ENCODE measurements around the gene CTCF.

CTCF gene

GRCh38 chr16:67548265-67549126 is 13.8 kb upstream of the CTCF start:
- DNase-seq, result peak in 2 of 4 experiments; percentile 51 to 54

DNA sequence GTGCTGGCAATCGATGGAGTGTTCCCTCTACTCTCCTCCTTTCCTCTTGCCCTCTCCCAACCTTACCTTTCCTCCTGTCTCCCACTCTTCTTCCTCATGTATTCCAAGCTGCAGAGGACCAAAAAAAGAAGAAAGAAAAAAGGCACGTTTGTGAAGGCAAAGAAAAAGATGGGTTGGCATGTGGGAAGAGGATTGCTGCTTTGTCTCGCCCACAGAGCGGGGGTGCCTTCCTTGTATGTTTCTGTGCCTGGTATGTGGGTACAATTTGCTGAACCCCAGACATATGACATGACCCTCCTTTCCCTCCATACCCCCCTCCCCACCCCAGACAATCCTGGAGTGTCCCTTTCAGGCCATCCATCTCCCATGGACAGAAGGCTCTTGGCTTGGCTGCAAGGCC is 13.1 kb upstream of the CTCF start:
- DNase-seq, result no peak

DNA sequence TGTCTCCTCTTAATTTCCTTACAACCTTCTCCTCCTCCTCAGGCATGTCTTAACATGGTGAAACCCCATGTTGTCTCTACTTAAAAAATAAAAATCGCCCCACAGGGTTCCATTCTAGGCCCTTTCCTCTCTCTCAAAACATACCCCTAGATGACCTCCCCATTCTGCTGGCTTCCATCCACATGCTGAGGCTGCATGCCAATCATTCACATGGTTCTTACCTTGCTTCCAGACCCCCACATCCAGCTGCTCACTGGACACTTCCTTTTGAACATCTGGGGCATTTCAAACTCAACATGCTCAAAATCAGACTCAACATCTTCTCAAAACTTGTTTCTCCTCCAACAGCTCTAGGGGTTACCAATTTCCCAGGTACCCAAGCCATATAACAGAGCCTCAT is 12.4 kb upstream of the CTCF start:
- DNase-seq, result no peak

DNA sequence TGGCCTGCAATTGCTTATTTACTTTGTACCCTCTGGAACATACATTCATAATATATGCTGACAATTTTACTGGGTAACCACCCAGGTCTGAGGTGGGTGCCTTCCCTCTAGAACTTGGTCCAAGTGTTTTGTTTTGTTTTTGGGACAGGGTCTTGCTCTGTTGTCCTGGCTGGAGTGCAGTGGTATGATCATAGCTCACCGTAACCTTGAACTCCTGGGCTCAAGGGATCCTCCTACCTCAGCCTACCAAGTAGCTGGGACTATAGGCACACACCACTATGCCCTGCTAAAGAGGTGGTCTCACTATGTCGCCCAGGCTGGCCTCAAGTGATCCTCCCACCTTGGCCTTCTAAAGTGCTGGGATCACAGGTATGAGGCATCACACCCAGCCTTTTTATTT is 11.2 kb upstream of the CTCF start:
- no peak for DNase-seq

DNA sequence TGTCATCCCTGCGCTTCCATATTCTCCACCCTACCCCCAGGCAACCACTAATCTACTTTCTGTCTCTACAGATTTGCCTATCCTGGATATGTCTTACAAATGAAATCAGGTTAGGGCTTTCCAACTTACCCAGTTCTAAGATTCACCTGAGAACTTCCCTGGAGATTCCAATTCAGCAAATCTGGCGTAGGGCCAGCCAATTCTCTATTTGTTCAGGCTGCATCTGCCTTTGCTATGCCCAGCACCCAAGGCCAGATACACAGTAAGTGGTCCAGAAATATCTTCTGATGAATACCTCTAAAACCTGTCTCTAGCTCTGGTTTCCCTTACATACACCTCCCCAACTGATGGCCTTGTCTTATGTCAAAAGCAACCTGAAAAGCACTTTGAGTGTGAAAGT is 10.4 kb upstream of the CTCF start:
- no peak for DNase-seq

DNA sequence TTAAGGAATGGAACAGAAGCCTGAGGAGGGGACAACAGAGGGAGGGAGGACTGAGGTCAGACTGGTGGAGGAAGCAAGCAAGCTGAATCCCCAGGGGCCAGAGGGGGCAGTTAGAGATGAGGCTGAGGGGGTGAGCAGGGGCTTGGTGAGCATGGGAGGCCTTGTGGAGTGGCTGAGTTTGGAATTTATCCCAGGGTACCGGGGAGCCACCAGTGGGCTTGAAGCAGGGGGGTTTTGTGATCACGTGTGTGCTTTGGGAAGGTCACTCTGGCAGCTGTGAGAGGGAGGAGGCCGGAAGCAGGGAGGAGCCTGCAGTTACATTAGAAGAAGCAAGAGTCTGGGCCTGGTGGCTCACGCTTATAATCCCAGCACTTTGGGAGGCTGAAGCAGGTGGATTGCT is 9.8 kb upstream of the CTCF start:
- DNase-seq, result no peak

GRCh38 chr16:67555795-67556212 is 6.5 kb upstream of the CTCF start:
- peak in 3 of 4 experiments; percentile 30 to 65 (median 62) for DNase-seq

DNA sequence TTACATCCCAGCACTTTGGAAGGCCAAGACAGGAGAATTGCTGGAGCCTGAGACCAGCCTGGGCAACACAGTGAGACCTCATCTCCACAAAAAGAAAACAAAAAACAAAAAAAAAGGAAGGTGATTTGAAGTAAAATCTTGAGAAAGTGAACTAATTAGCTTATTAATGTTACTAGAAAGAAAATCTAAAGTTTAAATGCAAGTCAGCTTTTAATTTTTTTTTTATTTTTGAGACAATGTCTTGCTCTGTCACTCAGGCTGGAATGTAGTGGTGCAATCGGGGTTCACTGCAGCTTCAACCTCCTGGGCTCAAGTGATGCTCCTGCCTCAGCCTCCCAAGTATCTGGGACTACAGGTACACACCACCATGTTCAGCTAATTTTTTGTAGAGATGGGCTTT is 3.5 kb upstream of the CTCF start:
- no peak for DNase-seq

DNA sequence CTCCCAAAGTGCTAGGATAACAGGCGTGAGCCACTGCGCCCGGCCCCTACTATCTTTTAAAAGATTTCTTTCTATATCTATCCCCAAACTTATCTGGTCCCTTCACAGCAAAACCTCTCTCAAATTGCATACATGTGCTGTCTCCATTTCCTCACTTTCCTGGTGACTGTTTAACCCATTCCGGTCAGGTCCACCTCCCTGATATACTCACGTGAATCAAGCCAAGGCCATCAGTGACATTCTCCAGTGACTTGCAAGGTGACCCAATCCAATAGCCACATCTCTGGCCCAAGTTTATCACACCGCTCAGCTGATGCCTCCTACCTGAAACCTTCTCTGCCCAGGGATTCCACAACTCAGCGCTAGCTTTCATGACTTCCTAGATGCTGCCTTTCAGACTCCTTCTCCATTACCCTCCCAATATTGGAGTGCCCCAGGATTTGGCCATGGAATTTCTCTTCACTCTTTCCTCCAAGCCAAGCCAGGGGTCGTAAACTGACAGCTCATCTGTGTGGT is 1.4 kb upstream of the CTCF start:
- no peak for DNase-seq

DNA sequence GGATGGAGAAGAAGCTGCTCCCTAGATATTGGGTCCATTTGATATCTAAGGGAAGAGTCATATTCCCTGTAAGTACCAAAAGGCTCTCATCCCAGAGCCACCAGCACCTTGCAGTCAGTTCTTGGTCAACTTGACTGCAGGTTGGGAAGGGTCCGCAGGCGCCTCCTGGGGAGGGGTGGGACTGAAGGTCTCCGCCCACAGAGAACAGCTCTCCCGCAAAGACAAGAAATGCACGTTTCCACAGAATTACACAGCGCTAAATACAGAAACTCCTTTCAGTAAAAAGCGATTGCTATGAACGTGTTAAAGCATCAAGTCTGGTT is 864 bp upstream of the CTCF start:
- DNase-seq, result no peak

DNA sequence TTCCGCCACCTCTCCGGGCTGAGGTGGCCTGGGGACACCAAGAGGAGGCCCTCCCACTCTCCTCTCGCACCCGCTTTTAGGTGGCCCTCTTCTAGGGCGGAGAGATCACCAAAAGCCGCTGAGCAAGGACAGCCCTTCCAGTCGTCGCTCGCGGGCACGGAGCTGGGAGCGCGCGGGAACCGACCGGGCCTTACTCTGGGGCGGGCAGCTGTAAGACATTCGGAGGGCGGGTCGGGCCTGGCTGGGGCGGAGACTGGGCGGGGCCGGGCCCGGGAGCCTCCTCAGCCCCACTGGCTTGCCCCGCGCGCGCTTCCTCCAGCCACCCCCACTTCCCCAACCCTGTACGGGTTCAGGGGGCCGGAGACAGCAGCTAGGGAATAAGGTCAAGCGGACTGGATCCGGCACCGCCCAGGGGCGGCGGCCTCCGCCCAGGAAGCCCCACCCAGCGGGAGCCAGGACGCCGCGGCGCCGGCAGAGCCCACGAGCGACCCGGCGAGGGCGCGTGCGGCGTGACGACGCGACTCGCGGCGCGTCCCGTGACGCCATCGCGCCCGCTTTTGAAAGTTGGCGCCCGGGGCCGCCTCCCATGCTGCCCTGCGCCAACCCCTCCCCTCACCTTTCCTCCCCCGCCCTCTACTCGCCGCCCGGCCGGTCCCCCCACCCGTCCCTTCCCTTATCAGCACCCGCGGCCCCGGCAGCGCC is 351 bp upstream of the CTCF start:
- DNase-seq, result peak; percentile 99 to 100 (median 100)

- peak; percentile 60 to 81 (median 70) for DNase-seq
Measured at GRCh38 chr16:67562918-67563707, 787 bp downstream of the CTCF start.

DNA sequence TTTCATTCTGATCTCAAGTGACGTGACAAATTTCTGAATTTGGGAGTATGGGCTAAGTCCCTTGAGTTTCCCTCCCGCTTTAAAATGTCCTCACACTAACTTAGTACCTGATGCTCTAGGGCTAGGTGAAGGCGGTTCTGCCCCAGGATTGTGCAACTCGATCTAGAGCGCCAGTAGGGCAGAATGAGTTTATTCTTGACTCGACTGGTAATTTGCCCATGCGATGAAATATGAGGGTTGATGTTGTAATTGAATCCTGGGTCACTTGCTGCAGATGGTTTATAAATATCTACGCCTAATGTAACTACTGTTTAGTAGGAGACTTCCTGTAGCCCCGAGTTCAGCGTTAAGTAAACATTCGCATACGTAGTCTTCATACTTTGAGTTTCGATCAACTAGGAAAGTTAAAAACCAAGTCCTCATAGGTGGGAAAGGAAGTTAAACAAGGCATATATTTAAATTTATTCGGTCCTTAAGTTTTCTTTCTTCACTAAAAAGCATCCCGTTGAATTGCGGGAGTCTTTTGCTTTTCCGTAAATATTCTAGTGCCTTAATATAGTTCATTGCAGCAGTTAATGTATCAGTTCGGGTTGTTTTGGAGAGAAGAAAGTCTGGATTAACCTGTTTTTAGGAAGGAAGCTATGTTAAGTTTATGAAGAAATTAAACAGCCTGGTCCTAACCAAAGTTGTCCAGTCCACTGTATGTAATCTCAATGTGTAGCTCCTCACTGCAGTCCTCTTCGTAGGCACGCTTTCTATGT is 1.6 kb downstream of the CTCF start:
- DNase-seq, result peak; percentile 50 to 81 (median 66)

DNA sequence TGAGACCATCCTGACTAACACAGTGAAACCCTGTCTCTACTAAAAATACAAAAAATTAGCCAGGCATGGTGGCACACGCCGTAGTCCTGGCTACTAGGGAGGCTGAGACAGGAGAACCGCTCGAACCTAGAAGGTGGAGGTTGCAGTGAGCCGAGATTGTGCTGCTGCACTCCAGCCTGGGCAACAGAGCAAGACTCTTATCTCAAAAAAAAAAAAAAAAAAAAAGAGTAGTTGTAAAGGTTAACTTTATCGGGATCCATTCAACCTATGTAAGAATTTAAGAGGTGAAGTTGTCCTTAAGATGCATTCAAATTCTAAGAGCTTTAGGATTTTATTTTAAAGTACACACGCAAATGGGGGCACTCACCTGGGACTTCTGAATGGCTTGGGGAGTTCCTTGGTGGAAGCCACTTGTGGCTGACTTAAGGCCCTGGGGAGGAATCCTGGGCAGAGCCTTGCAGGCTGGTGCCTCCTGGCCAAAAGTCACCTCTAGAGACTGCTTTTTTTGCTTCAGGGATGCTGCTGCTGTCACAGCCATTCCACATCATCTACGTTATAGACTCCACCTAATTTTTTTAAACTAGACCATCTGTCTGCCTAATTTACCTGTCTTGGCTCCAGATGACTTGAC is 3.3 kb downstream of the CTCF start:
- DNase-seq, result no peak

DNA sequence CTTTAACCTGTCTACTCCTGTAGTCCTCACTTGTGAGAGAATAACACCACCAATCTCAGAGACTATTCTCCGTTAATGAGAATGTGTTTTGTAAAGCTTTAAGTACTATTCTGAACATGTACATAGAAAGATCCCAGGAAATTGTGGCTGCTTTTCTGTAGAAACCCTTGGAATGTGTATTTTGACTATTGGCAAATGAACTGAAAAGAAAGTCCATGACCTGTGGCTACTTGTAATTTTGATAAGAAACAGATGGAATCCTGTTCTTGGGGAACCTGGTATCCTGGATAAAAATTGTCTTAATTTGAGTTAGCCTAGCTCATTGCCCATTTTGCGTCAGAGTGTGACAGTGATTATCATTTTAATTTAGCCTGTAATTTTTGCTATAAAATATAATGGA is 9.1 kb downstream of the CTCF start:
- no peak for DNase-seq

GRCh38 chr16:67571981-67572431 is 9.7 kb downstream of the CTCF start:
- no peak for DNase-seq

GRCh38 chr16:67579686-67580085 is 17.4 kb downstream of the CTCF start:
- DNase-seq, result no peak

DNA sequence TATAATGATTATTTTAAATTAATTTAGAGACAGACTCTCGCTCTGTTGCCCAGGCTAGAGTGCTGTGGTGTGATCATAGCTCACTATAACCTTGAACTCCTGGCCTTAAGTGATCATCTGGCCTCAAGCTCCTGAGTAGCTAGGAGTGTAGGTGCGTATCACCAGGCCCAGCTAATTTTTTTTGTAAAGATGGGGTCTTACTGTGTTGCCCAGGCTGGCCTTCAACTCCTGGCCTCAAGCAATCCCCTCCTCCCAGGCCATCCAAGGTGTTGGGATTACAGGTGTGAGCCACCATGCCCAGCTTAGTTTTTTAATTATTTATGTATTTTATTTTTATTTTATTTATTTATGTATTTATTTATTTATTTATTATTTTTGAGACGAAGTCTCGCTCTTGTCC is 17.9 kb downstream of the CTCF start:
- DNase-seq, result no peak

DNA sequence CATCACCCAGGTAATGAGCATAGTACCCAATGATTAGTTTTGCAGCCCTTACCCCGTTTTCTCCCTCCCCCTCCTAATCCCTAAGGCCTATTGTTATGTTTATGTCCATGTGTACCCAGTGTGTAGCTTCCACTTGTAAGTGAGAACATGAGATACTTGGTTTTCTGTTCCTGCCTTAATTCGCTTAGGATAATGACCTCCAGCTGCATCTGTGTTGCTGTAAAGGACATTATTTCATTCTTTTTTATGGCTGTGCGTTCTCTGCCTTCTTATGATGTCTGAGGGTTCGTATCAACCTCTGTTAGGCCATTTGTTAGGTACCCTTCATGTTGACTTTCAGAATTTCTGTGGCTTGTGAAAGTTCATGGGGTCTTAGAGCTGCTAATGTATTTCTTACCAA is 31.0 kb downstream of the CTCF start:
- DNase-seq, result no peak

DNA sequence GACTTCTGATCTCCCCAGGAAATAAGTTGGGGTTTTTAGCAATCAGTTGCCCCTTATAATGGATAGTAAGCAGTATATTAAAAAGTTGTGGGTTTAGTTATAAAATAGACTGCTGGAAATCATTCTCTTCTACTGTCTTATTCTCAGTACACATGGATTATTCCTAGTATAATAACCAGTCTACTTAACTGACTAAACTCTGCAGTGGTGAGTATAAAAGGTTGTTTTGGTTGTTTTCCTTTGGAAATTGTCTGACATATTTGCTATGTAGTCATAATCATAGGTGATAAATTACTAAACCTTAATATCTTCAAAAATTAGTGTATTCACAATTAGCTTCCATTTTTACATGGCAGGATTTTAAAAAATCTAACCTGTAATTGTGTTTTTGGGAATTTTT is 31.4 kb downstream of the CTCF start:
- DNase-seq, result no peak

DNA sequence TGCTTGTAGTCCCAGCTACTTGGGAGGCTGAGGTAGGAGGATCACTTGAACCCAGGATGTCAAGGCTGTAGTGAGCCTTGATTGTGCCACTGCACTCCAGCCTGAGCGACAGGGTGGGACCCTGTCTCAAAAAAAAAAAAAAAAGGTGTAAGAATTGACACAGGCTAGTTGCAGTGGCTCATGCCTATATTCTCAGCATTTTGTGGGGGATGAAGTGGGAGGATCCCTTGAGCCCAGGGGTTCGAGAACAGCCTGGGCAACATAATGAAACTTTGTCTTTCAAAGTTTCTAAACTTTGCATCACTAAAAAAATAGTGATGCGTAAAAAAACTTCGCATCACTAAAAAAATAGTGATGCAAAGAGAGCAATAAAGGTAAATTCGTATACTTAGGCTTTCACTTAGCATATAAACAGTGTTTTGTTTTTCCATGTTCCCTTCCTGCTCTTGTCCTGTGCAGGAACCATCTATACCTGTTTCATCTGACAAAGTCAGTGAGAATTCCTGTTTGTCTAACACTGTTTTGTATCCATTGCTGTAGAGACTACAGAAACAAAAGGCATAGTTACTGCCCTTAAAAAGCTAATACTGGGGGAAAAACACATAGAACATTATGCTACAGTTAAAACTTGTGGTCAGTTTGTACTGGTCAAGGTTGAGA is 32.1 kb downstream of the CTCF start:
- DNase-seq, result no peak

All from suppressor macrophage (primary cell).